HG03378 (cell line): ENCODE results near the gene SPATA24.

Source experiments
- ATAC-seq: cut with Tn5 transposase; IDR thresholded peaks from one replicate; pipeline ENCODE4 v1.9.1; 2021; ENCODE audit warnings: mild to moderate bottlenecking, moderate library complexity; ENCODE audit not compliant: unreplicated experiment

The SPATA24 gene

DNA sequence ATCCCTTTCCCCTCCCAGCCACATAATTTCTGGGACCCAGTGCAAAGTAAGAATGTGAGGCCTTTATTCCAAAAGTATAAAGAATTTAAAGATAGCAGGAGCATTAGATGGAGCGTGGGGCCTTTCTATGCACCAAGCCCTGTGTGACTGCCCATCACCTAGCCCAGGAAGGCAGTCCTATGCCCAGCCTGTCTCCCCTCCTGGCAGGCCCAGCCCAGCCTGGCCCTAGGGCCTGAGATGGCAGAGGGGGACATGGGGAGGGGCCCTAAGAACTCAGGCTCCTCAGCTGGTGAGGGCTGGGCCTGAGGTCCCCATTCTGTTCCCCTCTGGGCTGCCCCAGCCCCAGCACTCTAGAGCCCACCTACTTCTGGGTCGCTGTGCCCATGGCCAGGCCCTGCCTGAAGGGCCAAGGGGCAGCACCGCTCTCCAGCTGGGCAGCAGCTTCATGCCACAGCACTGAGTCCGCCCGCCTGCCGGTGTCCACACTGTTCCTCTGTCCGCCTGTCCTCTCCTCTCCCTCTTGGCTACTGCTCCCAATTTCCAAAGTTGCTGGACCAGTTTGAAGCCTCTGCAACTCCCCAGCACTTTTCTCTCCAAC, 19.8 kb downstream of the SPATA24 start:
- ATAC-seq, result no peak

- ATAC-seq, result no peak
Observed at GRCh38 chr5:139383275-139383992, 20.5 kb downstream of the SPATA24 start, which contains the start of gene SLC23A1. Gene SLC23A1, minus strand, starts transcription at chr5:139383297. Its CDS starts 44 bp downstream, at chr5:139383253.

- ATAC-seq, result no peak
Observed at GRCh38 chr5:139382807-139383206, 21.1 kb downstream of the SPATA24 start.

DNA sequence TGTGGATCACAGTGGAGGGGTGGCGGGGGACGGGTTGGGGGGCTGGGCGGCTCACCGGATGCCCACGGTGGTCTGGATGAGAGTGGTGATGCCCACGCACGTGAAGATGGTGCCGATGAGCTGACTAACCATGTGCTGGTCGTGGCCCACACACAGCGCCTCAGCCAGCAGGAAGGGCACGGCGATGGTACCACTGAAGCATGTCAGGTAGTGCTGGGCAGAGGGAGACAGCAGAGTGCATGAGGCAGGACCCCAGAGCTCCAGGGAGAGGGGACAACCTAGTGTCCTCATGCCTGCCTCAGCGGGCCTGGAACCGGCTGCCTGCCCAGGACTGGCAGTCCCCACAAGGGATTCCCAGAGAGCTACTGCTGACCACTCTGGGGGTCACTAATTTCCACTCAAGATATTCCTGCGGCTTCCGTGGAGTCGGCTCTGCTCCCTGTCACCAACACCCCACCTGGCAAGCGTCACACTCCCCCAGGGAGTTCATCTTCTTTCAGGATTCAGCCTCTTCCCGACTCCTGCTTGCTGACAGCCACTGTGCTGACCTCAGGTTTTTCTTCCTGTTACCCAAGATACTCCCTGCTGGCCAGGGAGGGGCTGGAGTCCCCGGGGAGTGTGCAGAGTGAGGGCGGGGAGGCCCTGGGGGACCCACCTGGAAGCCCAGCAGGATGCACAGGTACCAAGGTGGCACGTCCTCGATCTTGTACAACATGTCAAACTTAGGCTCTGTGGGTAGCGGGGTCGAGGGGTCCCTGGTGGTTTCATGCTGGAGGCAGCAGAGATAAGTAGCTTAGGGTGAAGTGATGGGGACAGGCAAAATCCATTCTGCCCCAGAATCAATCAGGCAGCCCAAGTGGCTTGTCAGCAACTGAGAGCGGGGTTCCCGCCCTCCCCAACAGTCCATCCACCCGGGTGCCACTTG, 21.8 kb downstream of the SPATA24 start:
- no peak for ATAC-seq

GRCh38 chr5:139379626-139380449, 24.1 kb downstream of the SPATA24 start:
- no peak for ATAC-seq

DNA sequence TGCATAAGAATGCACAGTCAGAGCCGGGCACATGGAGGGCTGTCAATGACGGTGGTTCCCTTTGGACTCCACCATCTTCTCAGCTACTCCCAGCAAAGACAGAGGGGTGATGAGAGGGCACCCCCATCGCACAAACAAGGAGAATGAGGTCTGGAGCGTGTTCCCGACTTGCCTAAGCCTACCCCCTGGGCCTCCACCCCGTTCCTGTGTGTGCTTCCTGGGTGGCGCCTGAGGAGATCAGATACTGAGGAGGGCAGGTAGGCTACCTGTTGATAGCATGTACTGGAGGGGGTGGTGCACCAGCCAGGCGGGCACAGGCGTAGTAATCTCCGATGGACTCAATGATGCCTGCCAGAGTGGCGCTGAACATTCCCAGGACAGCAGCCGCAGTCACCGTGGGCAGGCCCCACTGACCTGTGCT, 24.9 kb downstream of the SPATA24 start:
- no peak for ATAC-seq

GRCh38 chr5:139378101-139378825, 25.6 kb downstream of the SPATA24 start:
- no peak for ATAC-seq

DNA sequence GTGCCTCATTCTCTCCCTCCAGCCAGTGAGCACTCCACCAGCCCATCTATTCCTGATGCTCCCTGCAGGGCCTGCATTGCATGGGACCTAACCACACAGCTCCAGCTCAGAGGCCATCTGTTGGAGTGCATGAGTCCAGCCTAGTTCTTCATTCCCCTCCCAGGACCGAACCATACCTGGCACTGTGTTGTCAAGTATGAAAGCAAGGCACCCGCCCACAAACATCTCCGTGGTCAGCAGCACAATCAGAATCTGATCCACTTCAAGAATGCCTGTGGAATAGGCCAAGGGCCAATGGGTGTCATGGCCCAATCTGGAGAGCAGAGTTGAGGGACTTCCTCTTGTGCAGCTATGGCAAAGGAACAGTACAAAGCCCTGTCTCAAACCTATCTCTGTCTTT, 26.7 kb downstream of the SPATA24 start:
- ATAC-seq, result no peak

- no peak for ATAC-seq
Observed at GRCh38 chr5:139376364-139376763, 27.5 kb downstream of the SPATA24 start.

DNA sequence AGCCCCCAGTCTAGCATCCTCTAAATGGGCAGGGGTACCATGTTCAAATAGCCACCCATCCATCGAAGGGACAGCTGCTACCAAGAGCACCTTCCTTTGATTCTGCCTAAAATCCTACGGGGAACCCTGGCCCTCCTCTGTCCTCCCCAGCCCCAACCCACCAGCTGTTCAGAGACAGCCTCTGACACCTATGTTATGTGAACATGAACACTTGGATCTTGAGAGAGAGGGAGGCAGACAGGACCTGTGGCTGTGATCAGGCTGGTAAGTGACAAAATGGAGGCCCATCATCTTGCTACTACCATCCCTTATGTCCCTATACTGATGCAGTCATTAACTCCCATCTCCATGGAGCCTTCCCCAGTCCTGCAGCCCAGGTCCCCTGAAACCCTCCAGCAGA, 29.0 kb downstream of the SPATA24 start:
- no peak for ATAC-seq

- no peak for ATAC-seq
Observed at GRCh38 chr5:139371482-139372435, 32.1 kb downstream of the SPATA24 start.

DNA sequence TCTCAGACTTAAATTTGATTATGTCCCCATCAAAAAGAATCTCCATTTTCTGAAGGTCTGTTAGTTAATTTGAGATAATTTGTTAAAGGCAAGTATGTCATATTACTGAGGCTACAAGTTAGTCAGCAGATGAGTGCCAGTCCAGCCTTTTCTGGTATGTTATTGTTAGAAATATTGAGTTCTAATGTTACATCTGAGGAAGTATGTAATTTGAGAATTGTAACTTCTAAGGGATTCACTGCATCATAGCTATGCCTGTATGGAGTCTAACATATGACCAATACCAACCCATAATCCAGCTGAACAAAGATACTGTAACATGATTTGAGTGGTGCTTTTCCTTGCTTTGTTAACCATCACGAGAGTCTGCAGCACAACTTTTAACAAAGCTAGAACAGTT, 34.7 kb downstream of the SPATA24 start:
- ATAC-seq, result no peak

DNA sequence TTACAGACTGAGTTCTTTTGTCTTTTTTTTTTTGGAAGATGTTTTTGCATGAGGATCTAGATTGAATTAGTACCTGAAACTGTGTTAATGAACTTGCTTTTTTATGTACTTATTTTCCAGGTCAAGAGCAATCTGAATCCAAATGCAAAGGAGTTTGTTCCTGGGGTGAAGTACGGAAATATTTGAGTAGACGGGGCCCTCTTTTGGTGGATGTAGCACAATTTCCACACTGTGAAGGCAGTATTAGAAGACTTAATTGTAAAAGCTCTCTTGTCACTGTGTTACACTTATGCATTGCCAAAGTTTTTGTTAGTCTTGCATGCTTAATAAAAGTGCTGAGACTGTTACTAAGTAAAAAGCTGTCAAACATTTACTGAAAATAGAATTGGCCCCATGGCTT, 35.3 kb downstream of the SPATA24 start:
- no peak for ATAC-seq

- no peak for ATAC-seq
Observed at GRCh38 chr5:139364466-139364865, 39.4 kb downstream of the SPATA24 start.

DNA sequence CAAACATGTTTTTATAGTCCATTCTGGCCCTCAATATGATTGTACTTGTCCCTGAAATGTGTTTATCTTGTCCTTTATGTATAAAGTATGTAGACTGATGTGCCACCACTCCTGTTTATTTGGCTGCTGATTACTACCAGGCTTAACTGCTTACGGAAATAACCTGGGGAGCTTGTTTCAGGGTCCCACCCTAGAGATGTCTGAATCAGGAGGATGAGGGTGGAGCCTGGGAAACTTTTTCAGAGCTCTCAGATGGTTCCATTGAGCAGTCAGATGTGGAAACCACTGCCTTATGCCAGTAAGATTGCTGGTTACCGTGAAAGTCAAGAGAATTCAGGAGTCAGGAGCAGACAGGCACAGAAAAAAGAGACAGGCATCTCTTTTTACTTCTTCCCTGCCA, 40.0 kb downstream of the SPATA24 start:
- no peak for ATAC-seq

- no peak for ATAC-seq
Observed at GRCh38 chr5:139361835-139362429, 42.0 kb downstream of the SPATA24 start.

- no peak for ATAC-seq
Observed at GRCh38 chr5:139360384-139360783, 43.5 kb downstream of the SPATA24 start.

GRCh38 chr5:139358064-139358463, 45.8 kb downstream of the SPATA24 start:
- ATAC-seq, result no peak
